Measurements from ENCODE around the gene SHC3. TPM values are rescaled to one million over a fixed set of nuclear protein-coding genes. Genes with fewer than 3 reads are reported as not detected.

SHC3 gene
- total and polyA plus RNA-seq, 9 of the 15 experiments (the other 6 are each of a cell fraction or from before 2014, with no cell fraction given) = not detected

DNA sequence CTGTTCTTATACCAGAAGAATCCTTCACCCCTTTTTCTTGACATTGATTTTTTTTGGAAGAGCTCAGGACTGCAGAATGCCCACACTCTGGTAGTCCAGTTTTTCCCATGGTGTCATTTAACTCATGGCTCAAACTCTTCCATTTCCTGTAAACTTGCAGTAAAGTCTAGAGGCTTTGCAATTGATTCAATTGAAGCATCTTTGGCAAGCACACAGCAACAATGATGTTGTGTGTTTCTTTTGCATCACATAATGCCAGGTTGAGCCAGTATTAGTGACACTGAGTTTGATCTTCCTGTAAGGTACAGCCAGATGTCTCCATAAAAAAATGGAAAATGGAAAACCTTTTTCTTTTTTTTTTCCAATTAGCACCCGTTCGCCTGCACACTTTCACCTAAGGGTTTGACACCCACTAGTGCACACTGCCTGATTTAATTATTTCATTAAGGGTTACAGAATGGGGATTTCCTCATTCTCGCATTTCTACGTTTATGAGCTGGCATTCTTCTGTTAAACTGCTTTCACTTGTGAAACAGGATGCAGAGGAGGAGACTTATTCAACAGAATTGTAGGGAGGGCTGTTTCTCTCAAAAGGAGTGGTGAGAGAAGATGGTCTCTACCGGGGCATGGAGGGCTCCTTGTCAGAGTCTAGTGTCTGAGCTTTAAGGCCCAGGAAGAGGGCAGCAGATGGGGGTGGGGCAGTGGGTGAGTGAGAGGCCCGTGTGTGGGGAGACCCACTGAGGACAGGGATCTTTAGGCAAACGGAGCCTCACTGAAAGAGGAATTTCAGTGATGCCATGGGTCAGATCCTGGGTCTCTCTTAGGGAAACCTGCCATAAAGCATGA, 189.6 kb downstream of the SHC3 start:
- FAIRE-seq (no peak), ATAC-seq (no peak), DNase-seq (ENCODE audit: extremely low read depth in 1 of 4, low spot score in 3 of 4) (no peak)
- Histone ChIP-seq H3K9me1 (ENCODE audit: control insufficient read depth, insufficient read depth, low read length) (no peaks in the 10 kb centered on the region), H3K4me3 (no peak overlapping the region), H3K4me2 (ENCODE audit: insufficient read depth, low read length) (no peak overlapping the region), H4K20me1 (replicated peaks; ENCODE audit: control insufficient read depth, insufficient read depth, low read length) (no peaks in the 10 kb centered on the region), H3K79me2 (ENCODE audit: control insufficient read depth, insufficient read depth, low read length) (no peaks in the 10 kb centered on the region), H3K9me3 (replicated peaks; ENCODE audit: control insufficient read depth, insufficient read depth, low read depth, low read length) (no peaks in the 10 kb centered on the region), H3K36me3 (ENCODE audit: control insufficient read depth, insufficient read depth, low read length) (no peaks in the 10 kb centered on the region), H3K4me1 (replicated peaks in 1 of 2; ENCODE audit: control insufficient read depth in 2 of 2, insufficient read depth in 2 of 2, low read length in 2 of 2) (peaks cover 0 to 11% of the 10 kb centered on the region in 2 experiments; a peak in 3 of 5 replicates), H3K27ac (ENCODE audit: extremely low read depth, low read depth, low read length) (no peak overlapping the region), H3K9ac (ENCODE audit: insufficient read depth in 1 of 2, low read depth in 2 of 2, low read length in 2 of 2) (no peak overlapping the region), H2AFZ (ENCODE audit: low read depth, low read length) (no peak overlapping the region), H3K27me3 (ENCODE audit: control insufficient read depth in 2 of 2, insufficient read depth in 2 of 2, low read length in 2 of 2) (peaks cover 0 to 12% of the 10 kb centered on the region in 2 experiments; a peak in 2 of 5 replicates)
- no TSS peak for BruUV-seq (replicated peaks)
- ChIA-PET POLR2A (no interaction called here), CTCF (ENCODE audit: low intra/inter-chr PET ratio) (no interaction called here)
- in situ Hi-C loops (cut with MboI) (no loop called here), intact Hi-C loops (cut with micrococcal nuclease) (loop anchor here (10.0 kb wide), 1 partner anchor 114 kb away; no protein-coding TSS in a partner anchor)
- WGBS (ENCODE audit: insufficient coverage, low coverage, missing lambda C conversion rate) = 14% methylated on average over 7 of the region's 7 CpGs
- TF ChIP-seq FOSL1 (tag; conservative IDR thresholded peaks at IDR 0.05) = no peak
- TF ChIP-seq ZNF282 (CRISPR knock-in tag; IDR thresholded peaks at IDR 0.05) = no peak
- no peak for TF ChIP-seq CBX2 (IDR thresholded peaks at IDR 0.05; ENCODE audit: insufficient read depth, low read length, poor library complexity, severe bottlenecking)
- TF ChIP-seq ZNF717 (CRISPR knock-in tag; IDR thresholded peaks at IDR 0.05) = no peak
- TF ChIP-seq ZNF644 (tag; IDR thresholded peaks at IDR 0.05; ENCODE audit: low read depth) = no peak
- TF ChIP-seq, protein P1, sequence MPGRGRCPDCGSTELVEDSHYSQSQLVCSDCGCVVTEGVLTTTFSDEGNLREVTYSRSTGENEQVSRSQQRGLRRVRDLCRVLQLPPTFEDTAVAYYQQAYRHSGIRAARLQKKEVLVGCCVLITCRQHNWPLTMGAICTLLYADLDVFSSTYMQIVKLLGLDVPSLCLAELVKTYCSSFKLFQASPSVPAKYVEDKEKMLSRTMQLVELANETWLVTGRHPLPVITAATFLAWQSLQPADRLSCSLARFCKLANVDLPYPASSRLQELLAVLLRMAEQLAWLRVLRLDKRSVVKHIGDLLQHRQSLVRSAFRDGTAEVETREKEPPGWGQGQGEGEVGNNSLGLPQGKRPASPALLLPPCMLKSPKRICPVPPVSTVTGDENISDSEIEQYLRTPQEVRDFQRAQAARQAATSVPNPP (IDR thresholded peaks at IDR 0.05; ENCODE audit: borderline replicate concordance, insufficient read depth, insufficient read length) = no peak
- TF ChIP-seq SLC30A9 (CRISPR knock-in tag; IDR thresholded peaks at IDR 0.05) = no peak
- TF ChIP-seq, protein P2, sequence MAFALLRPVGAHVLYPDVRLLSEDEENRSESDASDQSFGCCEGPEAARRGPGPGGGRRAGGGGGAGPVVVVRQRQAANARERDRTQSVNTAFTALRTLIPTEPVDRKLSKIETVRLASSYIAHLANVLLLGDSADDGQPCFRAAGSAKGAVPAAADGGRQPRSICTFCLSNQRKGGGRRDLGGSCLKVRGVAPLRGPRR (CRISPR knock-in tag; IDR thresholded peaks at IDR 0.05) = no peak
- no peak for TF ChIP-seq CBFA2T2 (conservative IDR thresholded peaks at IDR 0.05)
- TF ChIP-seq, protein P3, sequence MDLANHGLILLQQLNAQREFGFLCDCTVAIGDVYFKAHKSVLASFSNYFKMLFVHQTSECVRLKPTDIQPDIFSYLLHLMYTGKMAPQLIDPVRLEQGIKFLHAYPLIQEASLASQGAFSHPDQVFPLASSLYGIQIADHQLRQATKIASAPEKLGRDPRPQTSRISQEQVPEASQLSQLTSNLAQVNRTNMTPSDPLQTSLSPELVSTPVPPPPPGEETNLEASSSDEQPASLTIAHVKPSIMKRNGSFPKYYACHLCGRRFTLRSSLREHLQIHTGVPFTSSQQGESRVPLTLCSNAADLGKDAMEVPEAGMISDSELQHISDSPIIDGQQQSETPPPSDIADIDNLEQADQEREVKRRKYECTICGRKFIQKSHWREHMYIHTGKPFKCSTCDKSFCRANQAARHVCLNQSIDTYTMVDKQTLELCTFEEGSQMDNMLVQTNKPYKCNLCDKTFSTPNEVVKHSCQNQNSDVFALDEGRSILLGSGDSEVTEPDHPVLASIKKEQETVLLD (IDR thresholded peaks at IDR 0.05) = no peak
